Motor neuron (in vitro differentiated cells): ENCODE measurements around the gene PLCH2. TPM values are rescaled to one million over a fixed set of nuclear protein-coding genes. Genes with fewer than 3 reads are reported as not detected.

Experiments used
- ATAC-seq, 8 experiments: fragments of 200-7000 bp; cut with Tn5 transposase; replicated peaks in 6 of 8; 2 replicates each; pipeline ENCODE4 v1.8.0; 2021; ENCODE audit warnings: mild to moderate bottlenecking in 8 of 8, moderate library complexity in 8 of 8
- H3K27ac ChIP-seq, 2 donors: fragments of 250-450 bp; sonication (Bioruptor Pico); 2 replicates each; pipeline ENCODE4 v1.9.0; 2021; ENCODE audit warnings: antibody characterized with exemption in 2 of 2, mild to moderate bottlenecking in 2 of 2, moderate library complexity in 1 of 2
- H3K4me1 ChIP-seq, 2 donors: fragments of 250-450 bp; sonication (Bioruptor Pico); replicated peaks in 1 of 2; 2 replicates each; pipeline ENCODE4 v1.6.1; 2021; ENCODE audit warnings: antibody characterized with exemption in 2 of 2, mild to moderate bottlenecking in 2 of 2, moderate library complexity in 1 of 2
- H3K4me3 ChIP-seq, 5 donors: fragments of 250-450 bp; sonication (Bioruptor Pico); 2 replicates each; pipeline ENCODE4 v1.9.0; 2021; ENCODE audit warnings: antibody characterized with exemption in 5 of 5, mild to moderate bottlenecking in 5 of 5, moderate library complexity in 4 of 5
- WGBS, 10 experiments: fragments of 450-650 bp; shearing (Covaris generic); methylation state at CpG; one replicate each; pipeline ENCODE4 v1.0.0; 2022; 5-methylcytosine and 5-hydroxymethylcytosine counted together
- in situ Hi-C, 9 experiments: fragments of 400-800 bp; cut with MboI; loops; one replicate each; pipeline ENCODE4 v1.15.0; 2021; ENCODE audit warnings: low sequenced_read_pairs in 9 of 9, low pct_unique_long_range_greater_than_20kb in 2 of 9; ENCODE audit not compliant: unreplicated experiment in 9 of 9
- total RNA-seq, 8 experiments: library from RNA; unstranded; fragments of 300-600 nt; gene quantifications; 2 replicates each; pipeline versions ENCODE4 v1.2.3 to v1.2.4, GENCODE V29; 2022

PLCH2 gene
- total RNA-seq, 8 experiments from 2014 or later: 0.51 to 7.4 (median 4.9) TPM

GRCh38 chr1:2533365-2533764, 57.3 kb downstream of the PLCH2 start:
- ATAC-seq: peak in 3 of 8 experiments; percentile 5 to 22 (median 11)
- 43 to 90% (median 70%) methylated on average over 2 to 6 of the region's 11 CpGs; no CpG with 5 or more reads in 6 of the 10 experiments for WGBS, 10 experiments
- in situ Hi-C loops: loop anchor here in 3 of 9 experiments (25.0 kb wide), 2 partner anchors 96 to 121 kb away; partner anchors contain the start of gene PEX10 (in 2 of the 3)
- Histone ChIP-seq H3K4me3 (no peak overlapping the region), H3K27ac (no peak overlapping the region), H3K4me1 (peaks cover 71 to 73% of the 10 kb centered on the region in 2 donors)

DNA sequence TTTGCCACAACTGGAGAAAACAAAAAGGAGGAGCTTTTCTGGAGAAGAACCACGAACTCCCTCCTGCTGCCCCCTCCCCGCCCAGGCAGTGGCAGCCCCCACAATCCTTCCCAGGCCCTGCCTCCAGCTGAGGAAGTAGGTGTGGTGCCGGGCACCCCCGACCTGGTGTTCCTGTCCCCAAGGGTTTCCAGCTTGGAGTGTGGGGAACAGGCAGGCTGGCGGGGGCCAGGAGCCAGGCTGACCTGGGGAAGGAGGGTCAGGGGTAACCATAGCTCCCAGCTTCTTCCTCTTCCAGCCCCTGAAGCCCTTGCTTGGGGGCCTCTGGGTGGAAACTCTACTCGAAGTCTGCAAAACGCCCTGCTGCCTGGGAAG, 58.2 kb downstream of the PLCH2 start:
- 40 to 71% (median 56%) methylated on average over 1 to 3 of the region's 7 CpGs; no CpG with 5 or more reads in 6 of the 10 experiments for WGBS, 10 experiments
- no peak for ATAC-seq
- H3K27ac ChIP-seq: no peak overlapping the region
- H3K4me1 ChIP-seq: peaks cover 62 to 64% of the 10 kb centered on the region in 2 donors
- in situ Hi-C loops: loop anchor here in 3 of 9 experiments (25.0 kb wide), 2 partner anchors 97 to 122 kb away; partner anchors contain the start of gene PEX10 (in 2 of the 3)
- H3K4me3 ChIP-seq: no peak overlapping the region

DNA sequence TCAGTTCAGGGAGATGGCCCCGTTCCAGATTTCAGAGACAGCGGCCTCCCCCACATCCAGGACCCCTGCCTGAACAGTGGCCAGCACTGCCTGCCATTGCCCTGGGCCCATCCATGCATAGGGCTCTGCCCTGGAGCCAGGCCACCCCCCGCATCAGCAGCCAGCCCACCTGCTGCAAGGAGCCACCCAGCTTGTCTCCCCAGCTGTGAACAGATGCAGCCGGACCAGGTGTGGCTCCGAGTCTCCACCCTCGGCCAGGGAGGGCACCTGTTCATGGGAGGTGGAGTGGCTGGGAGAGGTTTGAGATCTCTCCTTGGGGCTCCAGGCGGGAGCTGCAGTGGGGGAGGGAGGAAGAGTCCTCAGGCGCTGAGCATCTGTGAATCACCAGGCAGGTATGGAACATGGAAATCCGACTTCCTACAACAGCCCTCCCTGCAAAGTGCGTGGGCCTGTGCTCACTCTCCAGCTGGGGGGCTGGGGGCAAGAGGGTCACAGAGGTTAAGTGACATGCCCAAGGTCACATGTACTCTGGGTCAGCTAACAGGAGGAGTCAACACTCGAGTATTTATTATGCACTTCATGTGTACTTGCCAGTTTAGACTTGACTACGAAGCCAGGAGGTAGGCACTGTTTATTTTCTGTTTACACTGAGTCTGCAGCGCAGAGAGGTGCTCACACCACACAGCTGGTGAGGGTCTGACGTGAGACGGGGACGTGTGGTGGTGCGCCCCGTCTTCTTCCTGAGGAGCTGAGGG, 58.8 kb downstream of the PLCH2 start:
- in situ Hi-C loops: loop anchor here in 3 of 9 experiments (25.0 kb wide), 2 partner anchors 98 to 123 kb away; partner anchors contain the start of gene PEX10 (in 2 of the 3)
- H3K4me3 ChIP-seq: no peak overlapping the region
- ATAC-seq: peak in 5 of 8 experiments; percentile 2 to 39 (median 12)
- WGBS, 10 experiments: 20 to 85% (median 60%) methylated on average over 2 to 7 of the region's 18 CpGs; no CpG with 5 or more reads in 5 of the 10 experiments
- peak overlapping the region in 1 of 2 donors; percentile 71 for H3K27ac ChIP-seq
- H3K4me1 ChIP-seq: peaks cover 64 to 66% of the 10 kb centered on the region in 2 donors

GRCh38 chr1:2535455-2535854, 59.4 kb downstream of the PLCH2 start:
- in situ Hi-C loops: loop anchor here in 3 of 9 experiments (25.0 kb wide), 2 partner anchors 98 to 123 kb away; partner anchors contain the start of gene PEX10 (in 2 of the 3)
- WGBS, 10 experiments: 13 to 73% methylated on average over 3 to 6 of the region's 27 CpGs; no CpG with 5 or more reads in 8 of the 10 experiments
- peak in 5 of 8 experiments; percentile 7 to 53 (median 39) for ATAC-seq
- Histone ChIP-seq H3K4me1 (peaks cover 68 to 71% of the 10 kb centered on the region in 2 donors), H3K27ac (peak overlapping the region; percentile 13 to 71), H3K4me3 (no peak overlapping the region)

GRCh38 chr1:2535981-2536380, 59.9 kb downstream of the PLCH2 start:
- in situ Hi-C loops: loop anchor here in 3 of 9 experiments (25.0 kb wide), 2 partner anchors 99 to 124 kb away; partner anchors contain the start of gene PEX10 (in 2 of the 3)
- H3K4me3 ChIP-seq: no peak overlapping the region
- 75 to 90% (median 85%) methylated on average over 4 to 9 of the region's 9 CpGs; no CpG with 5 or more reads in 5 of the 10 experiments for WGBS, 10 experiments
- H3K27ac ChIP-seq: peak overlapping the region; percentile 13 to 71
- H3K4me1 ChIP-seq: peaks cover 68 to 69% of the 10 kb centered on the region in 2 donors
- no peak for ATAC-seq

DNA sequence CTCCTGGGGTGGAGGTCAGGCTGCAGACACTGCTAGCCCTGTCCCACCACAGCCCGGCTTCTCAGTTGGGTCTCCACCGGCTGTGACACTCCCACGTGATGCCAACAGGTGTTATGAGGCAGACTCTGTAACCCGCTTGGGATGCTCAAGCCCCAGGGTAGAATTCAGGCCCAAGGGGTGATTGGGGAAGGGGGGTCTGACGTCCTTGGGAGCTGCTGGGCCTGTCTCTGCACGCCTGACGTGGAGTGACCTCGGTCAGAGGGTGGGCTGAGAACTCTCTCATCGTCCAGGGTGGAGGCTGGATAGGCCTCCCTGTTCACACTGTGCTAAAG, 61.7 kb downstream of the PLCH2 start:
- H3K4me1 ChIP-seq: peaks cover 56 to 66% of the 10 kb centered on the region in 2 donors
- 20 to 100% (median 61%) methylated on average over 1 to 7 of the region's 9 CpGs; no CpG with 5 or more reads in 4 of the 10 experiments for WGBS, 10 experiments
- in situ Hi-C loops: loop anchor here in 3 of 9 experiments (25.0 kb wide), 2 partner anchors 100 to 125 kb away; partner anchors contain the start of gene PEX10 (in 2 of the 3)

GRCh38 chr1:2538376-2538775, 62.3 kb downstream of the PLCH2 start:
- no peak for ATAC-seq
- WGBS, 10 experiments: 60 to 100% (median 100%) methylated on average over 1 to 4 of the region's 4 CpGs; no CpG with 5 or more reads in 5 of the 10 experiments
- Histone ChIP-seq H3K4me3 (no peak overlapping the region), H3K4me1 (peaks cover 56 to 66% of the 10 kb centered on the region in 2 donors), H3K27ac (no peak overlapping the region)
- in situ Hi-C loops: loop anchor here in 3 of 9 experiments (25.0 kb wide), 2 partner anchors 101 to 126 kb away; partner anchors contain the start of gene PEX10 (in 2 of the 3)

More for the DNA sequence above, 61.7 kb downstream of the PLCH2 start:
- H3K27ac ChIP-seq: no peak overlapping the region
- ATAC-seq: no peak
- H3K4me3 ChIP-seq: no peak overlapping the region

GRCh38 chr1:2538872-2539271, 62.8 kb downstream of the PLCH2 start:
- Histone ChIP-seq H3K4me1 (peaks cover 56 to 66% of the 10 kb centered on the region in 2 donors), H3K27ac (no peak overlapping the region), H3K4me3 (no peak overlapping the region)
- 60 to 100% (median 100%) methylated on average over 1 to 2 of the region's 8 CpGs; no CpG with 5 or more reads in 5 of the 10 experiments for WGBS, 10 experiments
- in situ Hi-C loops: loop anchor here in 3 of 9 experiments (25.0 kb wide), 2 partner anchors 102 to 127 kb away; partner anchors contain the start of gene PEX10 (in 2 of the 3)
- no peak for ATAC-seq

DNA sequence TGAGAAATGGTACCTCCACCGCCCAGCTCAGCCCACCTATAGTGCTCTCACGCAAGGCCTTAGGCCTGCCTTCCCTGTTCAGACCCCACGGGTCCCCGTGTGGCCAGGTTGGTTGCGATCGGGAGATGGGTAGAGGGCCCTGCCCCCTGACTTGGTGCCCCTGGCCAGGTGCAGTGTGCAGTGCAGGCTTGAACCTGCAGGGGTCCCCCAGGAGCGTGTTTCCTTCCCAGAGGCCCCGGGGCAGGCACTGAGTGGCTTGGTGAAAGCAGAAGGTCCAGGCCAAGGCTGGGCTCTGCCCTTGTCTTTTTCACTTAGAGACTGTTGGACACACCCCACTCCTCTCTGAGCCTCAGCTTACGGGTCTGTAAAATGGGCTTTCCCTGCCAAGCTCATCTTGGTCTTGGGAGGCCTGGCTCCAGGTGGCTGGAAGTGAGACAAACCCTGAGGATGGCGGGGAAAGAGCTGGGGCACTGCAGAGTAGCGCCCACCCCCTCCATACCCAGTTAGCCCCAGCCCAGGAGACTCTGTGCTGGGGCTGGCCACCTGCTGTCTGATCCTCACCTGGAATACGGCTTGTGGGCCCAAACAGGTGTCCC, 63.3 kb downstream of the PLCH2 start:
- Histone ChIP-seq H3K4me1 (peaks cover 56 to 66% of the 10 kb centered on the region in 2 donors), H3K4me3 (no peak overlapping the region), H3K27ac (no peak overlapping the region)
- ATAC-seq: peak in 1 of 8 experiments; percentile 24
- in situ Hi-C loops: loop anchor here in 3 of 9 experiments (25.0 kb wide), 2 partner anchors 102 to 127 kb away; partner anchors contain the start of gene PEX10 (in 2 of the 3)
- WGBS, 10 experiments: 80 to 90% (median 85%) methylated on average over 2 to 4 of the region's 12 CpGs; no CpG with 5 or more reads in 6 of the 10 experiments

GRCh38 chr1:2540816-2541492, 64.9 kb downstream of the PLCH2 start:
- peak in 4 of 8 experiments; percentile 1 to 24 (median 18) for ATAC-seq
- peak overlapping the region in 1 of 5 donors; percentile 16 for H3K4me3 ChIP-seq
- peaks cover 56 to 66% of the 10 kb centered on the region in 2 donors for H3K4me1 ChIP-seq
- in situ Hi-C loops: loop anchor here in 5 of 9 experiments (10.0 to 25.0 kb wide), 4 partner anchors 104 to 129 kb away; partner anchors contain the start of gene PEX10 (in 3 of the 5)
- peak overlapping the region in 1 of 2 donors; percentile 11 for H3K27ac ChIP-seq
- WGBS, 10 experiments: 33 to 100% (median 83%) methylated on average over 1 to 10 of the region's 39 CpGs; no CpG with 5 or more reads in 3 of the 10 experiments

- peaks cover 56 to 66% of the 10 kb centered on the region in 2 donors for H3K4me1 ChIP-seq
- in situ Hi-C loops: loop anchor here in 5 of 9 experiments (10.0 to 25.0 kb wide), 4 partner anchors 104 to 129 kb away; partner anchors contain the start of gene PEX10 (in 3 of the 5)
Measured at GRCh38 chr1:2541619-2542245, 65.6 kb downstream of the PLCH2 start.

More at GRCh38 chr1:2541619-2542245, 65.6 kb downstream of the PLCH2 start:
- Histone ChIP-seq H3K4me3 (no peak overlapping the region), H3K27ac (no peak overlapping the region)
- ATAC-seq: peak in 2 of 8 experiments; percentile 5 to 6
- WGBS, 10 experiments: 0 to 90% (median 71%) methylated on average over 2 to 21 of the region's 25 CpGs; no CpG with 5 or more reads in 2 of the 10 experiments
